Adrenal gland (tissue), 5 donors: Measurements from ENCODE around the gene SFTA2.

ENCODE experiments used
- POLR2A ChIP-seq, 2 donors: fragments of 450-650 bp; IDR thresholded peaks; one replicate each; pipeline ENCODE4 v1.6.1; 2017; ENCODE audit warnings: antibody characterized with exemption in 2 of 2, mild to moderate bottlenecking in 2 of 2, moderate library complexity in 1 of 2
- TF ChIP-seq, protein P1 (sequence below), 6 experiments: fragments of 450-650 bp in 4 of 6; fragments of 200-600 bp in 2 of 6; sonication (generic) in 1 of 6; IDR thresholded peaks; 1 replicate in 5 of 6; 2 replicates in 1 of 6; pipeline versions ENCODE4 v1.5.1 to v1.8.0; 2016 to 2021; ENCODE audit warnings: antibody characterized with exemption in 6 of 6, mild to moderate bottlenecking in 2 of 6, moderate library complexity in 1 of 6
- donor health status: DM: no; HTN: no; CAD: no.

DNA sequence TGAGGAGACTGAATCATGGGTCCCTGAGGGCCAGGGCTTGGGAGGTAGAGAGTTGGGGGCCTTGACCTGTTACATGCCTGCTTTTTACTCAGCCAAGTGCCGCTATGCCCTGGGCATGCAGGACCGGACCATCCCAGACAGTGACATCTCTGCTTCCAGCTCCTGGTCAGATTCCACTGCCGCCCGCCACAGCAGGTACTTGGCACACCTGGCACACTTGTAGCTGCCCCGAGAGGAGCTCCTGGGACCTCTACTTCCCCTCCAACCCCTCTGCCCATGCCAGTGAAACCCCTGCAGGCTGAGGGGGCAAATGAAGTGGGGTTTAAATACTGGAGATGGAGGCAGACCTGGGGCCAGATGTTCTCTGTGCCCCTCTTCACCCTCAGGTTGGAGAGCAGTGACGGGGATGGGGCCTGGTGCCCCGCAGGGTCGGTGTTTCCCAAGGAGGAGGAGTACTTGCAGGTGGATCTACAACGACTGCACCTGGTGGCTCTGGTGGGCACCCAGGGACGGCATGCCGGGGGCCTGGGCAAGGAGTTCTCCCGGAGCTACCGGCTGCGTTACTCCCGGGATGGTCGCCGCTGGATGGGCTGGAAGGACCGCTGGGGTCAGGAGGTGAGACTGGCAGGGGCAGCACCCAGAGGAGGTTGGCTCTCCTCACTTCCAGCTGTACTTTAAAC, 43.0 kb downstream of the SFTA2 start:
- TF ChIP-seq, protein P1, sequence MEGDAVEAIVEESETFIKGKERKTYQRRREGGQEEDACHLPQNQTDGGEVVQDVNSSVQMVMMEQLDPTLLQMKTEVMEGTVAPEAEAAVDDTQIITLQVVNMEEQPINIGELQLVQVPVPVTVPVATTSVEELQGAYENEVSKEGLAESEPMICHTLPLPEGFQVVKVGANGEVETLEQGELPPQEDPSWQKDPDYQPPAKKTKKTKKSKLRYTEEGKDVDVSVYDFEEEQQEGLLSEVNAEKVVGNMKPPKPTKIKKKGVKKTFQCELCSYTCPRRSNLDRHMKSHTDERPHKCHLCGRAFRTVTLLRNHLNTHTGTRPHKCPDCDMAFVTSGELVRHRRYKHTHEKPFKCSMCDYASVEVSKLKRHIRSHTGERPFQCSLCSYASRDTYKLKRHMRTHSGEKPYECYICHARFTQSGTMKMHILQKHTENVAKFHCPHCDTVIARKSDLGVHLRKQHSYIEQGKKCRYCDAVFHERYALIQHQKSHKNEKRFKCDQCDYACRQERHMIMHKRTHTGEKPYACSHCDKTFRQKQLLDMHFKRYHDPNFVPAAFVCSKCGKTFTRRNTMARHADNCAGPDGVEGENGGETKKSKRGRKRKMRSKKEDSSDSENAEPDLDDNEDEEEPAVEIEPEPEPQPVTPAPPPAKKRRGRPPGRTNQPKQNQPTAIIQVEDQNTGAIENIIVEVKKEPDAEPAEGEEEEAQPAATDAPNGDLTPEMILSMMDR (IDR thresholded peaks at IDR 0.05): no peak
- no peak for TF ChIP-seq POLR2A (IDR thresholded peaks at IDR 0.05)
